GM12891 (cell line): Measurements from ENCODE around the gene ZNF468.

Experiments used
- PAX5 ChIP-seq: IDR thresholded peaks from 2 replicates; pipeline ENCODE4 v1.6.1; 2011; ENCODE audit warnings: low read length, moderate library complexity, mild to moderate bottlenecking; ENCODE audit not compliant: insufficient read depth, severe bottlenecking
- POLR2A ChIP-seq: IDR thresholded peaks from 2 replicates; pipeline ENCODE4 v1.6.1; 2011; ENCODE audit warnings: low read depth, low read length, control low read depth
- POLR2AphosphoS5 ChIP-seq: IDR thresholded peaks from 2 replicates; pipeline ENCODE4 v1.6.1; 2011; ENCODE audit warnings: low read depth, low read length, control low read depth
- POU2F2 ChIP-seq: IDR thresholded peaks from 2 replicates; pipeline ENCODE4 v1.6.1; 2011; ENCODE audit warnings: low read depth, mild to moderate bottlenecking, control low read depth, low read length, moderate library complexity
- SPI1 ChIP-seq: IDR thresholded peaks from 2 replicates; pipeline ENCODE4 v1.6.1; 2011; ENCODE audit warnings: low read depth, low read length, control low read depth
- TAF1 ChIP-seq: IDR thresholded peaks from 2 replicates; pipeline ENCODE4 v1.6.1; 2011; ENCODE audit warnings: low read depth, low read length, control low read depth

GRCh38 chr19:52880895-52881389 lies 23.5 kb upstream of the ZNF468 start:
- TF ChIP-seq PAX5 (no peak), POLR2A (no peak), SPI1 (no peak), POLR2AphosphoS5 (no peak), TAF1 (no peak), POU2F2 (no peak)
